CD4-positive, alpha-beta T cell (primary cell): Measurements from ENCODE around the gene RNF225. TPM values are rescaled to one million over a fixed set of nuclear protein-coding genes. Genes with fewer than 3 reads are reported as not detected.

Source experiments
- ATAC-seq: fragments of 200-7000 bp; cut with Tn5 transposase; one replicate; pipeline ENCODE4 v1.10.0; 2022; ENCODE audit warnings: mild to moderate bottlenecking; ENCODE audit not compliant: poor library complexity
- CTCF ChIA-PET: fragments of 350-600 bp; sonication (Branson Sonifier 250); formaldehyde crosslinking; loops from one replicate; lab custom pipeline; 2021; ENCODE audit warnings: antibody characterized with exemption, inconsistent platforms; lab: Charles Lee
- POLR2A ChIA-PET: fragments of 350-600 bp; sonication (Branson Sonifier 250); formaldehyde crosslinking; loops from one replicate; lab custom pipeline; 2021; ENCODE audit warnings: antibody characterized with exemption, inconsistent platforms; lab: Charles Lee
- DNase-seq, 14 experiments: peaks; one replicate each; pipeline ENCODE4 v3.0.0-alpha.2; 2013 to 2020; ENCODE audit warnings: mixed read lengths in 2 of 14
- H3K27ac ChIP-seq, 2 donors: one replicate each; pipeline versions ENCODE4 v1.5.1 to v1.7.0; 2013; ENCODE audit warnings: low read length in 2 of 2, low read depth in 1 of 2, mild to moderate bottlenecking in 1 of 2
- H3K27me3 ChIP-seq, 2 experiments: 1 replicate in 1 of 2; 2 replicates in 1 of 2; pipeline versions ENCODE4 v1.6.1 to v1.7.0; 2013; ENCODE audit warnings: low read length in 2 of 2, control low read depth in 1 of 2, mild to moderate bottlenecking in 1 of 2, moderate library complexity in 1 of 2; ENCODE audit not compliant: insufficient read depth in 2 of 2, control insufficient read depth in 1 of 2
- H3K36me3 ChIP-seq: one replicate; pipeline ENCODE4 v1.6.1; 2013; ENCODE audit warnings: low read length, control low read depth; ENCODE audit not compliant: insufficient read depth
- H3K4me1 ChIP-seq: one replicate; pipeline ENCODE4 v1.6.1; 2013; ENCODE audit warnings: low read length, control low read depth; ENCODE audit not compliant: insufficient read depth
- H3K4me3 ChIP-seq: one replicate; pipeline ENCODE4 v1.5.1; 2013; ENCODE audit warnings: mild to moderate bottlenecking, low read length, moderate library complexity
- H3K9me3 ChIP-seq, 2 experiments: 1 replicate in 1 of 2; 2 replicates in 1 of 2; pipeline versions ENCODE4 v1.6.1 to v1.7.0; 2013; ENCODE audit warnings: low read length in 2 of 2, mild to moderate bottlenecking in 2 of 2, control low read depth in 1 of 2, moderate library complexity in 1 of 2; ENCODE audit not compliant: control insufficient read depth in 1 of 2, insufficient read depth in 1 of 2
- H3K27ac Mint-ChIP-seq: one replicate; pipeline ENCODE4 v1.8.0; 2020; ENCODE audit warnings: mixed read lengths
- H3K27me3 Mint-ChIP-seq: one replicate; pipeline ENCODE4 v1.8.0; 2021; ENCODE audit warnings: mixed read lengths
- H3K36me3 Mint-ChIP-seq: one replicate; pipeline ENCODE4 v1.8.0; 2021; ENCODE audit warnings: low read depth, mixed read lengths
- H3K4me1 Mint-ChIP-seq: one replicate; pipeline ENCODE4 v1.8.0; 2021; ENCODE audit warnings: low read depth, mixed read lengths
- H3K4me3 Mint-ChIP-seq: one replicate; pipeline ENCODE4 v1.8.0; 2020; ENCODE audit warnings: mild to moderate bottlenecking, mixed read lengths
- H3K9me3 Mint-ChIP-seq: one replicate; pipeline ENCODE4 v1.8.0; 2020; ENCODE audit warnings: mixed read lengths
- CTCF ChIP-seq: fragments of 200-600 bp; IDR thresholded peaks from one replicate; pipeline ENCODE4 v1.8.0; 2022; ENCODE audit warnings: antibody characterized with exemption, mild to moderate bottlenecking
- intact Hi-C, 2 experiments: fragments of 100-400 bp; cut with DNase I in 1 of 2; cut with micrococcal nuclease in 1 of 2; formaldehyde crosslinking; loops; one replicate each; pipeline versions ENCODE4 v1.15.1 to v1.9.0; 2023 to 2025; cut with DNase I, micrococcal nuclease
- total RNA-seq, 174 experiments: library from RNA in 2 of 174; stranded (reverse) in 2 of 174; gene quantifications; one replicate each; pipeline ENCODE4 v1.2.3 and lab custom pipeline; 2021 to 2026

Gene RNF225
- total RNA-seq, 2 experiments from 2014 or later = 0.55 TPM; not detected in 1

- H3K27ac Mint-ChIP-seq = no peak overlapping the region
- intact Hi-C loops = no loop called here
- Histone ChIP-seq H3K27me3 (peaks cover 16 to 19% of the 10 kb centered on the region in 2 experiments), H3K9me3 (peaks cover 0 to 9% of the 10 kb centered on the region in 2 experiments), H3K4me1 (peaks cover 16% of the 10 kb centered on the region), H3K36me3 (peaks cover 49% of the 10 kb centered on the region), H3K27ac (no peak overlapping the region), H3K4me3 (no peak overlapping the region)
- ChIA-PET CTCF (no interaction called here), POLR2A (no interaction called here)
- H3K27me3 Mint-ChIP-seq = peaks cover 19% of the 10 kb centered on the region
- peaks cover 59% of the 10 kb centered on the region for H3K36me3 Mint-ChIP-seq
- ATAC-seq (no peak), DNase-seq (no peak)
- peaks cover 13% of the 10 kb centered on the region for H3K4me1 Mint-ChIP-seq
- TF ChIP-seq CTCF = no peak
- H3K9me3 Mint-ChIP-seq = no peaks in the 10 kb centered on the region
- H3K4me3 Mint-ChIP-seq = no peak overlapping the region
These were observed 1.8 kb upstream of the RNF225 start for GRCh38 chr19:58393725-58394033.

- H3K4me1 ChIP-seq = peaks cover 12% of the 10 kb centered on the region
- H3K27ac ChIP-seq = no peak overlapping the region
- Mint-ChIP-seq H3K4me3 (no peak overlapping the region), H3K4me1 (peaks cover 5% of the 10 kb centered on the region), H3K36me3 (peaks cover 51% of the 10 kb centered on the region), H3K27ac (no peak overlapping the region), H3K27me3 (peaks cover 24% of the 10 kb centered on the region), H3K9me3 (no peaks in the 10 kb centered on the region)
- no peak for TF ChIP-seq CTCF
- POLR2A ChIA-PET = no interaction called here
- peaks cover 0 to 9% of the 10 kb centered on the region in 2 experiments for H3K9me3 ChIP-seq
- ATAC-seq = no peak
- H3K27me3 ChIP-seq = peaks cover 16 to 21% of the 10 kb centered on the region in 2 experiments
- peaks cover 40% of the 10 kb centered on the region for H3K36me3 ChIP-seq
- CTCF ChIA-PET = no interaction called here
- no peak overlapping the region for H3K4me3 ChIP-seq
- intact Hi-C loops = no loop called here
- no peak for DNase-seq
These were observed 636 bp upstream of the RNF225 start for GRCh38 chr19:58394821-58395219.

- H3K36me3 ChIP-seq = peaks cover 33% of the 10 kb centered on the region
- H3K4me1 Mint-ChIP-seq = peaks cover 4% of the 10 kb centered on the region
- H3K27ac Mint-ChIP-seq = no peak overlapping the region
- intact Hi-C loops = no loop called here
- ChIA-PET POLR2A (no interaction called here), CTCF (no interaction called here)
- no peak overlapping the region for H3K27ac ChIP-seq
- no peak for ATAC-seq
- H3K4me1 ChIP-seq = peaks cover 14% of the 10 kb centered on the region
- peaks cover 16 to 21% of the 10 kb centered on the region in 2 experiments for H3K27me3 ChIP-seq
- H3K9me3 ChIP-seq = peaks cover 0 to 9% of the 10 kb centered on the region in 2 experiments
- H3K36me3 Mint-ChIP-seq = peaks cover 41% of the 10 kb centered on the region
- no peak for DNase-seq
- no peak overlapping the region for H3K4me3 ChIP-seq
- no peak for TF ChIP-seq CTCF
- peaks cover 27% of the 10 kb centered on the region for H3K27me3 Mint-ChIP-seq
- H3K9me3 Mint-ChIP-seq = no peaks in the 10 kb centered on the region
- H3K4me3 Mint-ChIP-seq = no peak overlapping the region
These were observed 647 bp downstream of the RNF225 start for GRCh38 chr19:58395979-58396627.
